Endothelial cell of hepatic sinusoid (primary cell): ENCODE results near the gene ITGA11.

Experiments used
- in situ Hi-C: cut with HindIII; loops from 2 replicates; pipeline ENCODE4 v1.10.0; 2017; ENCODE audit warnings: low sequenced_read_pairs

ITGA11 gene

DNA sequence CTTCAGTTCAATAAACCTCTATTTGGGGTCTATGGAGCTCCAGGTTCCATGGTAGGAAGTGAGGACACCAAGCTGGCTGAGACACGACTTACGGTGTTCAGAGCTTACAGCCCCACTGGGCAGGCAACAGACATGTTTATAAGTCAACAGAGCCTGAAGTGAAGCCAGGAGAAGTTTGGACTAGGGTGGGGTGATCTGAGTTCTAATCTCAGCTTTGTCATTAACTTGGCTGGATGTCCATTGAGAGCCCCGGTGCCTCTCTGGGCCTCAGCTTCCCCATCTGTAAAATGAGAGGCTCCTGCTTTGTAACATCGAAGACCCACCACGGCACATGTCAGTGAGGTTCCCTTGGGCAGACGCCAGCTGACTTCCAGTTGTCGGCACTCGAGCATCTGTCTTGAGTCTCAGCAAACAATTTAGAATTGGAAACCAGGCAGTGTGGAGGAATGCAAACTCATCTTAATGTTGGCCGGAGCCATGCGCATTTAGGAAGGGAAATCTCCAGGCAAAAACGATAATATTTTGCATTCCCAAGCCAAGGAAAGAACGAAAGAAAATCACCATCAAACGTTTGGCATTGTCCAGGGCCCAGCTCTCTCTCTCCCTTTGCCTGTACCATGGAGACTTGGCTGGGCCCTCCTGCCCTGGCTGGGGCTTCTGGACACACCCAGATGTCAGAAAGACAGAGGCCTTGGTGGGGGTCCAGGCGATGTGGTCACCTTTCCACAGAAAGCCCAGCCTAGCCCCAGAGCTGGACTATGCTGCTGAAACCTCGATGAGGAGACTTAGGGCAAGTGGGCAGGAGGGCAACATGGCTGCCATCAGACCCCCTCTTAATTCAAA is 18.4 kb downstream of the ITGA11 start:
- in situ Hi-C loops: no loop called here

DNA sequence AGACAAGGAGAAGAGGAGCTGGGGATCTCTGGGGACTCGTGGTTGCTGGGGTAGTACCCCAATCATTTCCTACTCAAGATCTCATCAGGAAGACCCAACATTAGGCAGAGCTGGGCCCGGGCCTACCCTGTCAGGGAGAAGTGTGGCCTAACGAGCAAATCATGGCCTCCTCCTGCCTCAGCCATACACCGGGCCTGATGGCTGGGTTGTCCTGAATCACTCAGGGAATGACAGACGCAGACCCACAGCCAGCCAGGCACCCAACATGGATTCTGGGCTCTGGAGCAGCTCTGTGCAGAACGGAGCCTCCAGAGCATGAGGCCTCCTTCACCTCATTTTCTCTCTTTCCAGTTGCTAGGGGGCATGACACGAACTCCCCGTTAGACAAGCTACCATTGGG is 19.7 kb downstream of the ITGA11 start:
- in situ Hi-C loops: no loop called here

DNA sequence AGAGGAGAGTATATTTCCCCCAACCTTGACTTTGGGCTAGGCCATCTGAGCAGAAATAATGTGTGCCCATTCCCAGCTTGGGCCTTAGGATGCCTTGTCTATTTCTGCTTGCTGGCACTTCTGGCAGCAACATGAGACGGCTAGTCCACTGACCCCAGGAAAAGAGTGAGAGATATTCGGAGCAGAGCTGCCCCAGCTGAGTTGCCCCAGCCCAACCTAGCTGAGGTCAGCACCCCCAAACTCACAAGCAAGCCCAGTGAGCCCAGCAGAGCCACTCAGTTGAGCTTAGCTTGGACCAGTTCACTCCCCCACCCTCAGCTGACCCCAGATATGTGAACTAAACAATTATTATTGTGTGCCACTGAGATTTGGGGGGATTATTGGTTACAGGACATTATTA is 20.2 kb downstream of the ITGA11 start:
- in situ Hi-C loops: no loop called here

DNA sequence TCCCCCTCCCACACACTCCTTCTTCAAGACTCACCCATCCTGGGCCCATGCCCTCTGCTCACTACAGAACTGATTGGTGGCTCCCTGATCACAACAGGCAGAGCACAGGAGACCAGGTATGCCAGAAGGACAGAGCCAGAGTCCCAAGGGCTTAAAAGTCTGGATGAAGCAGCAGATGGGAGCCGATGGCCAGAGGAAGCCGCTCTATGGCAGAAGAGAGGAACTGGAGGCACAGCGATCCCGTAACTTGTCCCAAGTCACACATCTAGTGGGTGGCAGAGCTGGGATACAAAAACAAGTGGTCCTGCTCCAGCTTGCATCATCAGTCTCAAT is 20.7 kb downstream of the ITGA11 start:
- in situ Hi-C loops: no loop called here

DNA sequence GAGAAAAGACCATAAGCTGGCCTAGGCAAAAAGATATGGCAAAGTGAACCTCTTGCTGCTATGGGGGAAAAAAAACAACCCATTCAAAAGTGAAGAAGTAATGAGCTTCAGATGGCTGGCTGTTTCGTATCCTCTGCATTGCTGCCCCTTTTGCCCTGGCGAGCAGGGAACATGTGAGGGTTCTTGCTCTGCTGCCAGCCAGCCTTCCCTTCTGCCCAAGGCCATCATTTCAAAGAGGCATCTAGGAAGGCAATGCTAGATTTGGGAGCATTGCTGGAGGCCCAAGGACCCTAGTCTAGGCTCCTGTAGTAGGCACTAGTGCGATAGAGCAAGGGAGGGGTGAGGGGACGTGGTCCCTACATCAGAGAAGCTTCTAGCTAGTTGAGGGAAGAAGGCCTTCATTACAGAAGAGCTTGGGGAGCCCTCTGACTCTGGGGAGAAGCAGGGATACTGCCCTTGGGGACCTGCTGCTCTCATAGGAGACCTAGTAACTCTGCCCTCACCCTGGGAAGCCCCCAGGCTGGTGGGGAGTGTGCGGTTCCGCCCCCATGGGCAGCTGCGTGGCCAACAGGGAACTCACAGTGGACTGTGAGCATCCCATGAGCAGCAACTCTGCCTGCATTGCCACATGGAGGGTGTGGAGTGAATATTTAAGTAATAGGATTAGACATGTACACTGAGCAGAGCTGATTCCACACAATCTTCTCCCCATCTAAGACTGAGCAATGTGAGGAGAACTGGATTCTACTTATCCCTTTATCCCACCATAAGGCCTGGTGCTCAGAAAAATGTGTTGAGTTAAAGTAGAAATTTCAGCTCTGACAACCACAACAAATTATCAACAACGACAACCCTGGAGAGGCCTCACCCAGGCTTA is 21.3 kb downstream of the ITGA11 start:
- in situ Hi-C loops: no loop called here

DNA sequence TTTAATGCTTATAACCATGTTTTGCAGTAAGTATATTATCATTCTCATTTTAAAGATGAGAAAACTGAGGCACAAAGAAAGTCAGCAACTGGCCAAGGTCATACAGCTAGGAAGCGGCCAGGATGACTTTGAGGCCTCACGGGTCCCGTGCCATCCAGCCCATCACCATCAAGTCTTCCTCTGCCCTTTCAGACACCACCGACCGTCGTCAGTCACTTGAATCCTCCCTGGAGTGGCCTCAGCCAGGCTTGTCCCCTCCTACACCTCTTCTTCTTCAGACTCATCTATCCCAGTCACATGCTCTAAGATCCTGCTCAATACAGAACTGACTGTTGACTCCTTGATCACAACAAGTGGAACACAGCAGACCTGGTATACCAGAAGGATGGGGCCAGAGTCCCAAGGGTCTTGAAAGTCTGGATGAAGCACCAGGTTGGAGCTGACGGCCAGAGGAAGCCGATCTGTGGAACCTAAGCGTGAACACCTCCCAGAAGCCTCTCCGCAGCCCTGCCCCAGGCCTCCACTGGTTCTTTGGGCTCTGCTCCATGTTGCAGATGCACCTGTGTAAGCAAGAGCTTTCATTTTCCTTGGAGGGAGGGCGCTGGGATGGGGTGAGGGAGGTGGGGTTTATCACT is 22.1 kb downstream of the ITGA11 start:
- in situ Hi-C loops: no loop called here

DNA sequence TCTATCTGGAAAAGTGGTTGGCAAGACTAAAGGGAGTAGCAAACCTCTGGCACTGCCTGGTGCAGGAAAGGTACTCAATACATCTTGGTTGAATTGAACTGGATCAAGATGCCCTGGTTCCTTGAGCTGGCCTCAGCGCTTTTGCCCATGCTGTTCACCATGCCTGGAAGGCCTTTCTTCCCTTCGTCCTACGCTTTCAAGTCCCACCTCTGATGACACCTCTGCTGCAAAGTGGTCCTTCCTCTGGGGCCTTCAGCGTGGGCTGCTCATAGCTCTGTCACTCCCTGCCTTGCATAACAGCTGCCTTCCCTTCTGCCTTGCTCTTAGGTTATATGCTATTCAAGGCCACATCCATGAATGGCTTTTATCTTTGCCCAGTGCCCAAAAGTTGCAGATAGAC is 23.0 kb downstream of the ITGA11 start:
- in situ Hi-C loops: no loop called here

DNA sequence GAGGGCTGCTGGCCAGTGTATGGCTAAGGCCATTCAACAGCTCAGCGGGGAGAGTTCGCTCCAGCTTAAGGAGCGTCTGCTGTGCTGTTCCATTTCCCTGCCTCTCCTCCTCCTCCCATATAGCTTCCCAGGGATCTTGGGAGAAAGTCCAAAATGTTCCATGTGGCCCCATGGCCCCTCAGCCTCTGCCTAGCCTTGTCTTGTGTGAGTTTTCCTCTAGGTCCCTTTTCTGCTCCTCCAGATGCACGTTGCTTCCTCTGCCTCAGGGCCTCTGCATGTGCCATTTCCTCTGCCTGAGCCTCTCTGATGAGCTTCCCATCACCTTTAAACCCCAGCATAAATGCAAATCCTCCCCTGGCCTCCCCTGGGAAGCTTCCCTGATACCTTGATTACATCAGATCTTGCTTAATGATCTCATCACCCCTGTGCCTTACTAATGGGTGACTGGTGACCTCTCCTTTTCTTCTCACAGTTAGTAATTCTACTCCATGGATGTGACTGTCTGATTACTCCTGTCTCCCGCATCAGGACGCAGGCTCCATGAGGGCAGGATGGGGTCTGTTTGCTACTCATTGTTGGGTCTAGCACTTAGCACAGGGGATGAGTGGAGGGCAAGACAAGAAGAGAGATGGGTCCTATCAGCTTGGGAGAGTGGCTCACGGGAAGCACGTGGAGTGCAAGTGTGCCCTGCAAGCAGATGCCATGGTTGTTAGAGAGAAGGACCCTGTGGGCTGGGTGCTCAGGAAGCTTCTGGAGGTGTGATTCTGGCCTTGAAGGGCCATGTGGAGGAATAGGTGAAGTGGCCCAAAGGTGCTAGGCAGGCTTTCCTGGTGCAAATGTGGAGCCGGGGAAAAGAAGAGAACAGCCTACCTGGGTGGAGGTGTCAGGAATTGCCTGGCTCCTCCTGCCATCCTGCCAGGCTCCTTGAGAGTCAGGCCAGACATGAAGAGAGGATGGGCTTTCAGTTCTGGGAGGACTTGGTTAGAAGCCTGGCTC is 23.8 kb downstream of the ITGA11 start:
- in situ Hi-C loops: no loop called here

DNA sequence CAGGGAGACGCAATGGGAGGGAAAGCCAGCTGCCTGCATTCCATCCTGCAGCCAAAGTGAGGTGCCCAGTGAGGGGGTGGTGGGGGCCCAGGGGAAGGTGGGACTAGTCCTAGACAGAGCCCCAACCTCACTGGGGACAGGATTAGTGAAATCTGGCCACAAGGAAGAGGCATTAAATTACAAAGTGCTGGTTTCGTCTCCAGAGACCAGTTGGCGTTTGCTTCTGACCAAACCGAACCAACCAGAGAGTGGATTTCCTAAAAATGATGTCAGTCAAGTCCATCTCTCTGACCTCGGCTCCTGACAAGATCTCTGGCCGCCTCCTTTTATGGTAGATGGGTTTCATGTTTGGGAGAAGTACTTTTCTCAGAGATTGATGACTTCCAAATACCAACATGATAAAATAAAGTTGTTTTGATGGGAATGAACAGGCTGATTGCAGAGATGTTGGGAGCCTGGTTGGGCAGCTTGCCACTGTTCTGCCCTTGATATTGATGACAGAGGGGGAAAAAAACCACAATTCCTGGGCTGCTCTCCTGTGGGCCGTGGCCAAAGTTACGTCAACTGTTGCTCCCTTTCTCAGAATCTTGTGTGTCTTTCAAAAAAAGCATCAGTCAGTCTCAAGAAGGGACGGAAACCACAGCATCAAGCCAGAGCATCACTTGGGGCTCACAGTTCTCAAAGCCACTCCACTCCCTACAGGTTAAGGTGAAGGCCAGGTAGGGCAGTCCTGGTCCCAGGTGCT is 24.6 kb downstream of the ITGA11 start:
- in situ Hi-C loops: no loop called here

DNA sequence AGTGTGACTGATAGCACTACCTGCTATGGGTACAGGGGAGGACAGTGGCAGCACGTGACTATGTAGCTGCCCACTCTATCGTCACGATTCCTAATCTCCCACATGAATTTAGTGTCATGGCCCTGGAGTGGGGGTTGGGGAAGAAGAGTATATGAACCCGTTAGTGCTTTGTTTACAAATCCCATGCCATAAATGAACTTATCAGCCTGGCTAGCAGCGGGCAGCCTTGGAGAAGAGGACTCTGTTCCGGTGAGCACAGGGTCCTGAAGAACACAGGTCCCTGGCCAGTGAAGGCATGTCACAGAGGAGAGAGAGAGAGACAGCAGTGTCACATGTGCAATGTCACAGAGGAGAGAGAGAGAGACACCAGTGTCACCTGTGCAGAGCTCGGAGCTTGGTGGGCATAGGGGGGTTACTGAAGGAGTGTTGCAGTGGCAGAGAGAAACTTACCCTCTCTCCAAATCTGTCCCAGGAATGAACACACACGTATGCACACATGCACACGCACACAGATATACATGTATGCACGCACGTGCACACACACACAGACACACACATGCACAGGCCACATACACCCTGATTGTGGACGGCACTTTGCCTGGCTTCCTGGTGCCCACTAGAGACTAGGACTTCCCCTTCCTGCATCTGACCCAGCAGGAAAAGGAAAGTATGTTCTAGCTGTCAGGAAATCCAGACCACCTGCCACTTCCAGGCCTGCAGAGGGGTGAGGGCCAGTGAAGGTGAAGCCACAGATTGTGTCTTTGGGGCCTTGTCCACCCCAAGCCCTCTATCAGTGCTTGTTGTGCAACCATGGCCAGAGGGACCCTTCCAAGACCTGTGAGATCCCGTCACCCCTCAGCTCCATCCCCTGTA is 26.3 kb downstream of the ITGA11 start:
- in situ Hi-C loops: no loop called here

DNA sequence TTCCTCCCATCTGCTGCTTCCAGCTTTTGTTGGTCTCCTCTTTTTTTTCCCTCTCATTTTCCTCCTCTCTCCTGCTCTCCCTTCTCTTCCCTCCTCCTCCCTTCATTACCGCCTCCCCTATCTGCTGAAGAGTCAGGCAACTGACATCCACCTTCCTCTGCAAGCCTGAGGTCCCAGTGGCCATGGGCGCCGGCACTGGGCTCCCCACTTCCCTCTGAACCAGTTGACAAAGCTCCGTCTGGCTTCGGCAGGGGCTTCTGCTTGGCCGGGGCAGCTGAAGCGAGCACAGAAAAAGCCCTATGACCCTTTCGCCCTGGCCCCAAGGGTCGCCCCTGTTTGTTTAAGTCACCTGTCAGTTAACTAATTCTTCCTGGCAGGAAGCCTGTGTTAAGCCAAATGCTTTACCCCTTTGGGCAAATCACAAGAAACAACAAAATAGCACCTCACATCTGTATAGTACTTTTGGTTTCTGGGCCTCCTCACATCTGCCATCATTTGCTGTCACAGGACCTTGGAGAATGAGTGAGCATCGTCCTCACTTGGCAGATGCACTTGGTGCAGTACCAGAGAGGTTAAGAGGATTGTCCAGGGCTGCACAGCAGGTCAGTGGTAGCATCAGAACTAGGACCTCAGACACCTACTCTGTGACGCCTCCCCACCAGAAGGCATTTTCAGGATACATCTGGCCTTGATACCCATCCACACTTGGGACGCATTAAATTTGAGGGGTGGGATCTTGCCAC is 27.7 kb downstream of the ITGA11 start:
- in situ Hi-C loops: no loop called here

DNA sequence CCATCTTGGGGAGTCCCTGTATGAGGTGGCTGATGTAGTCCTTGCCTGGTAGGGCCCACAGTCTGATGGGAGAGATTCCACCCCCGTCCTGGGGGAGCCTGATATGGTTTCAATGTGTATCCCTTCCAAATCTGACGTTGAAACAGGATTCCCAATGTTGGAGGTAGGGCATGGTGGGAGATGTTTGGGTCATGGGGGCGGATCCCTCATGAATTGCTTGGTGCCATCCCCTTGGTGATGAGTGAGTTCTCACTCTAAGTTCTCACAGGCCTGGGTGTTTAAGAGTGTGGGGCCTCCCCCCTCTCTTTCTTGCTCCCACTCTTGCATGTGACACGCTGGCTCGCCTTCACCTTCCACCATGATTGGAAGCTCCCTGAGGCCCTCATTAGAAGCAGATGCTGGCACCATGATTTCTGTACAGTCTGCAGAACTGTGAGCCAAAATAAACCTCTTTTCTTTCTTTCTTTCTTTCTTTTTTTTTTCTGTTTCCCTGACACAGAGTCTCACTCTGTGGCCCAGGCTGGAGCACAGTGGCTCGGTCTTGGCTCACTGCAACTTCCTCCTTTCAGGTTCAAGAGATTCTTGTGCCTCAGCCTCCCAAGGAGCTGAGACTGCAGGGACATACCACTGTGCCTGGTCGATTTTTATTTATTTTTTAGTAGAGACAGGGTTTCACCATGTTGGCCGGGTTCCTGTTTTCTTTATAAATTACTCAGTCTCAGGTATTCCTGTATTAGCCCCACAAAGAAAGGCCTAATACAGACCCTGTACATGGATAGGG is 28.6 kb downstream of the ITGA11 start:
- in situ Hi-C loops: no loop called here

DNA sequence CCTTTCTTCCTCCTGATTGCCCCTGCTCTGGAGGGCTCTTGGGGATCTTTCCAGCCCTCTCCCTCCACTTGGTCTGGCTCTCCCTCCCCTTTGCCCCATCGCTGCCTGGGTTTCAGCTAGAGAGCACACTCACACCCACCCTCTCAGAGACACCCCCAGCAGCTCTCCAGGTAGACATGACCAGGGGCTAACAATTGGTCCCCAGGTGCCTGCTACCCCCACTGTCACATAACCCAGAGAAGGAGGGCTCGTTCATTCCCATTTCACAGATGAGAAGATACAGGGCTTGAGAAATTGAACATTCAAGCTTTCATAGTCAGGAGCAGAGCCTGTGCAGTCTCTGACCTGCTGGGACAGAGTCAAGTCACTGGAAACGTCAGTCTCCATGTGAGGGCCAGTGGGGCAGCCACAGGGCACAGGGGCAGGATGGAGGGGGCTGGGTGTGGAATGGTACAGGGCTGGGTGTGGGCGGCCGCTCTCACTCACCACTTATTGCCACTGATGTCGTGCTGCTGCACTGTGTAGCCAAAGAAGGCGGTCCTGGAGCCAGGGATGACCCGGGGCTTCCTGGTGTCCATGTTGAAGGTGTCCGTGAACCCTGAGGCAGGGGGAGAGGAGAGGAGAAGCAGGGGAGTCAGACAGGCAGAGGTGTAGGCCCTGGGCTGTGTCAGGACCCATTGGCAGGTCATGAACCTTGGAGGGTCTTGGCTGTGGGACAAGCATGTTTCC is 29.4 kb downstream of the ITGA11 start:
- in situ Hi-C loops: no loop called here

DNA sequence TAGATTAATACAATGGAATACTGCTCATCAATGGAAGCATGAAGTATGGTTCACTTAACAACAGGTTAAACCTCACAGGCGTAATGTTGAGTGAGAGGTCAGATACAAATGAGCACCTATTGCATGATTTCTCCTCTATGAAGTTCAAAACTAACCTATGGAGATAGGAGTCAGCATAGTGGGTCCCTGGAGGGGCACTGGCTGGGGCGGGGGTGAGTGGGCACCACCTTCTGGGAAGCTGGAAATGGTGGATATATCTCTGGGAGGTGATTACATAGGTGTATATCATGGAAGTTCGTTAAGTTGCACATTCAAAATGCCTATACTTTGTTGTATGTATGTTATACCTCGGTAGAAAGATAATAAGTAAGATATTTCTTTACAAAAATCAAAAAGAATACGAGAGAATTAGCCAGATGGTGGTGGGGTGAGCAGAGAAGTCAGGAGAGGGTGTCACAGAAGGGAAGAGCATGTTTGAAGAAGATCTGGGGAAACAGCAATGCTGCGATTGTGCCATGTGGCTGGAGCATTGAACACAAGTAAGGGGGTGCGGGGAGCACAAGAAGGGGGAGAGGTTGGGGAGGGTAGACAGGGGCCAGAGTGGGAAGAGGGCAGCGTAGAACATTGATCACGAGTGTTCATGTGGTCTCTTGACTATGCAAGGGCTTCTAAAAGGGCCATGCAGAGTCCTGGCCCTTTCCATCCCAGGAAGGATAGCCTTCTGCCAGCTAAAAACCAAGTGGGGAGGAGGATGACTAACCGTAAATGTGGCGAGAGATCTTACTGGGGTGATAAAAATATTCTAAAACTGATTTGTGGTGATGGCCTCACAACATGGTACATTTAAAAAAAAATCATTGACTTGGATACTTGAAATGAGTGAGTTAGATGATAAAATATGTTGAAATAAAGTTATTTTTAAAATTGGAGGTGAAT is 30.2 kb downstream of the ITGA11 start:
- in situ Hi-C loops: no loop called here

DNA sequence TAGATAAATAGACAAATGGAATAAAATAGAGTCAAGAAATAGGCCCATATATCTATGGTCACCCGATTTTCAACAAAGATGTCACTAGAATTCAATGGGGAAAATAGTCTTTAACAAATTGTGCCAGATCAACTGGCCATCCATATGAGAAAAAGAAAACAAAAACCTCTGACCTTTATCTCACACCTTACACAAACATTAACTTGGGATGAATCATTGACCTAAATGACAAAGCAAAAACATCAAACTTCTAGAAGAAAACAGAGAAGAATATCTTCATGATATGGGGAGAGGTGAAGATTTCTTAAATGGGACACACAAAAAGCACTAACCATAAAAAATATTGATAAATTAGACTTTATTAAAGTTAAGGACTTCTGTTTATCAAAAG is 31.9 kb downstream of the ITGA11 start:
- in situ Hi-C loops: no loop called here
